Putamen (tissue), 1 donor: ENCODE measurements around the gene SORBS2.

ENCODE experiments used
- DNase-seq: peaks from one replicate; pipeline ENCODE4 v3.0.0-alpha.2; 2016; ENCODE audit warnings: low spot score

Gene SORBS2

DNA sequence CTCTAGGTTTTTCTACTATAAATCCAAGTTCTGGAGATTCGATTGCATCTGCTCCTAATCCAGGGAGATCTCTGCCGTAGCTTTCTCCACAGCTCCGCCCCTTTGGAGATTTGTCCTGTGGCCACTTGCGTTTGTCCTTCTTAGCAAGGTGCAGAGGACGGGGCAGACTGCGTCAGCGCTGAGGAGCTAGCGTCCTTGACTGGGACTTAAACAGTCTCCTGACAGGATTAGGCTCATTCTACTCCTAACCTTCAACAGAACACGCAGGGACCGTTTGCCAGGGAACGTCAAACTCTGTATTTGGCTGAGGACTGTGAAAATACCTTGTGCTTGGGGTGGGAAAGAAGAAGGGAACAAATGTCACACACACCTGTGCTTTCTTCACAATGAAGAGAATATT is 38.6 kb downstream of the SORBS2 start:
- no peak for DNase-seq

- DNase-seq = no peak
Observed at GRCh38 chr4:185772391-185773093, 39.5 kb downstream of the SORBS2 start.

DNA sequence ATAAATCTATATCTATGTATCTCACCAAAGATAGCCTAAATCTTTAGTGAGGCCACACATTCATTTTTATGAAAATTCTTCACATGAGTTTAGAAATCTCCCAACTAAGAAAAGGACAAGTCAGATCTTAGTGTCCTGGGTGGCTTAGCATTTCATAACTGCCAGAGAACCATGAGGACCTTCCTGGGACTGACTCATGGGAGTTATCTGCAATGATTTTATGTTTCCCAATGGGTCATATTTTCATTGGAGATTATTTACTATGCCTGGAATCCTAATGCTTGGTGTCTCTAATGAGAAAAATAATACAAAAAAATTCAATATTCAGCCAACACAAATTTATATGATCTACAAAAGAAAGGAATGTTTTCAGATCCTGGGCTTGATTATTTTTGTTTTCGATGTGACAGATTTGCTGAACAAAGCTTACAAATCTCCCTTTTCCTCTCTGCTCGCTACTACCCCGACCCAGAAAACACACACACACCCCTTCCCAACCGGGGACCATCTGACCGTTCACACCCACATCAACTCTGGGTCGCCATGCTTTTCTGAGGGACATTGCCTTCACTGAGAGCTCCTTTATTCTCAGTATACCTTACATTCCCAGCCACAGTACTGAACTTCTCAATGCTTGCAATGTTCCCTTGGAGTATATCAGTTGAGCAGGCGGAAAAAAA is 40.1 kb downstream of the SORBS2 start:
- DNase-seq = no peak

DNA sequence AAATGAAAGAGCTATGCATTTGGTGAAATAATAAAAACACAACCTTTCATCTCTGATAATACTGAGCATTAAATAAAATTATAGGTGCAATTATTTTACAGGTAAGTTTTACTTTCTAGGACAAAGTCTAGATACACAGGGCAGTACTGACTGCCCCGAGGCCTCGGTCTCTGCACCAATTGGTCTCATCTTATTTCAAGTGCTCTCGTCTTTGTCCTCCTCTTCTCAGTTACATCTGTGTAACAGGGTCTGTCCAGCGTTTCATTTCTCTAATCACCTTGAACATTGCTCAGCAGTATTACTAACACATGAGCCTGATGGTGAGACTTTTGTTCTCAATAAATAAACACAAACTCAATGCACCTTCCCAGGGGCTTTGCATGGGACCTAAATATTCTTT is 44.5 kb downstream of the SORBS2 start:
- no peak for DNase-seq

DNA sequence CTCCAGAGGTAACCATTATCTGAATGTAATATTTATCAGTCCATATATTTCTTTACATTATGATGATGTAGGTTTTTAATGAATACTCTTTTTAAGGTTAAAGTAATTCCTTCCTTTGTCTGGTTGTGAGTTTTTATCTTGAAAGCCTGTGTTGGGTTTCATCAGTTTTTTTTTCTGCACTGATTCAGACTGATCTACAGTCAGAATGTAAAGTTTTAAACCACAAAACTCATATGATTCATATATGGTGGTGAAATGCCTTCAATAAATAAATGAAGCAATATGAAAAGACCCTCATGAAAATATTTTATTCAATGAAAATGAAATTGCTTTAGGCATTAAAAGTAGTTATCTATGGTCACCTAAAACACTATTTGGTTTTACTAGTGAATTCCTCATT is 47.1 kb downstream of the SORBS2 start:
- DNase-seq = no peak

DNA sequence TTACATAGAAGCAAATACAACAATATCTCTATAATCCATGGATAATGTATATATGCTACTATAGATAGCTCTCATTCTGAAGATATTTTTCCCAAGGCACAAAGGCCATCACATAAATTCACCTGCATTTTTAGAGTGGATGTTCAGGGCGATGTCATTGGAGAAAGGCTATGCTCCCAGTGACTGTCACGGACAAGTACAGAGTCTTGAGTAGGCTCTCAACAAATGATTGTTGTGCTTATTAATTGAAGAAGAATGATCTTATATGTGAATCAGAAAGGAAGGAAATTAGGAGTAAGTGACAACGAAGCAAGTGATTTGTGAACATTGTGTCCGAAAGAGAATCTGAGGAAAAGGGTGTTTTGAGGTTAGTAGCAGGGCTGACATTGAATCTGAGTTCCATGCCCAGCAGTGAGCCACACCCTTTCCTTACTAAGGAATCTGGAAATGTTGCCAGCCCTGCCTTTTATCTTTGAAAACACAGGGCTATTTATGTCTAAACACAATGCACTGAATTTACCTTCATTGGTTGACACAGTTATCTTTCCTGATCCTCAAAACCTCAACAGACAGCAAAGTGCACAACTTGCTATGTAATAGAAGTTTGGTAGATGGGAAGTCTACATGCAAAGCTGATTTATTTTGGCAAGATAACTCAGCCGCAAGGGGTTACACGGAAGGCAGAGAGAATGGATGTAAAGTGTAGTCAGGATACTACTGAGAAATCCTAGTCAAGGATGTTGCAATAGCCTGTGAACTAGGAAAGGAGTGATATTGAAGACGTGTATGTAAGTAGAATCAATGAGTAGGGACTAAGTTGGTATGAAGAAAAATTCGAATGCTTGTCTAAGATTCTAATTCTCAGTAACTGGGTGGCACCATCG is 50.4 kb downstream of the SORBS2 start:
- DNase-seq = no peak

DNA sequence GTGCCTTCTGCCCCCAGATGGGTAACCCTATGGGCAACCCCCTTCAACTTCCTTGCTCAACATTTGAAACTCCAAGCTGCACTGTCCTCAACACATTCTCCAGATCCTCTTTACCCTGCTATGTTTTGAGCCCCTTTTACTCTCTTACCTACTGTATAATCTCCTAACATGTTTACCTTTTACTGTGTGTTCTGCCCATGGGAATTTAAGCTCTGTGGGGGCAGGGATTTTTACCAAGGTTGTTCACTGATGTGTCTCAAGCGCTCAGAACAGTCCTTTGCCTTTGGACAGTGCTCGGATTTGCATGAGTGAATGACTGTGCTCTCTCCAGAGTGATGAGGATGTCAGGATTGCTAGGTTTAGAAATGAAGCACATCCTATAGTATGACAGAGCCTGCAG is 53.2 kb downstream of the SORBS2 start:
- no peak for DNase-seq

DNA sequence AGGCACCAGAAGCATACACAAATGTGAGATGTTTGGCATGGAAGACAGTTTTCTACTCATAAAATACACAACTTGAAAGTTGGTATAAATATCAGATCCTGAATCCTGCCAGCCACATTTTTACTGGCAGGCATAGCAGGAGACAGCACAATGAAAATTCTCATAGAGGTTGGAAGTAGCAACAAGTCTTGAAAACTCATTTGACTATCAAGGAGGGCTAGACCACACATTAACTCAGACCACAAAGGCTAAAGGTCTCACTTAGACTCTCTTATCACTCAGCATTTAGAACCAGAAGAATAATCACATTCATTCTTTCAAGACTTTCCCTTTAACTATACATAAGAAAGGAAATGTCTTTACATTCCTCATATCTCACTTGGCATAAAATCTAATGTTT is 56.5 kb downstream of the SORBS2 start:
- no peak for DNase-seq

DNA sequence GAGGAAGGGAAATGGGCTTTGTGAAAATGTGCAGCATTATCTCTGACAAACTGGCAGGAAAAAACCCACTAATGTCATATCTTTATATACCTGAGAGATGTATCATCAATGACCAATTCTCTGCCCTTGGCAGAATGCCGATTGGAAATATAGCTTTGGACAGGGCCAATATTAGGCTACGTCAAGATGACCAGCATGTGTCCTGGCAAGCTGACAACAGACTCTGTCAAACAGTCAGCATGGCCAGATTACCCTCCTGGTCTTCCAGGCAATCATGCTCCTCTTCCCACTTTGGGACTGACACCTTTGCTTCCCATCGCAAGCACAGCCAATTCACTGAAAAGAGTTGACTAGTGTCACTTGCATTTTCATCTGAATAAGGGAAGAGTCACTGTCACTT is 57.0 kb downstream of the SORBS2 start:
- no peak for DNase-seq

DNA sequence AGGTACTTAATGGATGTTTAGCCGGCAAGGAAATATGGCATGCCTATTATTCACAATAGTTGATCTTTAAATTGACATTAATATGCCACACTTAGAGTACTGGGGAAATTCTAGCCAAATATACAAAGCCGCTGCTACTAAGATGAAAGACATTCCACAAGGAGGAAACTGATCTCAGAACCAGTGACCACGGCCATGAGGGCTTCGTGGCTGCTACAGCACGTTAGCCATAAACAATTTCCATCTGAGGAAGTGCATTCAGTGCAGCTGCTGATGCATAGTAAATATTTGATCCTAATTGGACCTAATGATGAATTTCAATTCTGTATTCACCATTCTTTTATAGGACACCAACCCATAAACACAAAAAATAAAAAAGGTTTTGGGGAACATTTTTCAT is 59.1 kb downstream of the SORBS2 start:
- no peak for DNase-seq

DNA sequence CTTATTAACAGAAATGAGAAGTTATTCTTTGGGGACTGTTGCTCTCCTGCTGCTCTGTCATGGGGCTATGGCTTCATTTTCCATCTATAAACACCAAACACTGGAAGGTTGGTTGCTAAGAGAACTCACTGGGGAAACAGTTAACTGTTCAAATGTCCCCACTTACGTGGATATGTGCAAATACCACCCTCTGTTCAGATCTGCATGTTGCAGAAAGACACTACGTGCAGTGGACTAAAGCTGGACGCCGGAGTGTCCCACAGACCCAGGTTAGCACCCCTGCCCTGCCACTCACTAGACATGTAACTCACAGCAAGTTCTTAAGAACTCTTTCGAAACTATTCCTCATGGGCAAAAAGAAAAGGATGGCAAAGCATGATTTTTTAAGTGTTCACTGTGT is 62.1 kb downstream of the SORBS2 start:
- DNase-seq = no peak

GRCh38 chr4:185748901-185749390 is 63.0 kb downstream of the SORBS2 start:
- no peak for DNase-seq

- DNase-seq = no peak
Observed at GRCh38 chr4:185745891-185746290, 66.1 kb downstream of the SORBS2 start.

GRCh38 chr4:185744946-185745345 is 67.0 kb downstream of the SORBS2 start:
- DNase-seq = no peak

GRCh38 chr4:185744488-185744862 is 67.5 kb downstream of the SORBS2 start:
- DNase-seq = no peak

GRCh38 chr4:185743722-185744487 is 68.1 kb downstream of the SORBS2 start:
- no peak for DNase-seq

- DNase-seq = no peak
Observed at GRCh38 chr4:185742766-185743165, 69.2 kb downstream of the SORBS2 start.

- no peak for DNase-seq
Observed at GRCh38 chr4:185741795-185742194, 70.2 kb downstream of the SORBS2 start.

GRCh38 chr4:185740471-185740873 is 71.5 kb downstream of the SORBS2 start:
- no peak for DNase-seq

DNA sequence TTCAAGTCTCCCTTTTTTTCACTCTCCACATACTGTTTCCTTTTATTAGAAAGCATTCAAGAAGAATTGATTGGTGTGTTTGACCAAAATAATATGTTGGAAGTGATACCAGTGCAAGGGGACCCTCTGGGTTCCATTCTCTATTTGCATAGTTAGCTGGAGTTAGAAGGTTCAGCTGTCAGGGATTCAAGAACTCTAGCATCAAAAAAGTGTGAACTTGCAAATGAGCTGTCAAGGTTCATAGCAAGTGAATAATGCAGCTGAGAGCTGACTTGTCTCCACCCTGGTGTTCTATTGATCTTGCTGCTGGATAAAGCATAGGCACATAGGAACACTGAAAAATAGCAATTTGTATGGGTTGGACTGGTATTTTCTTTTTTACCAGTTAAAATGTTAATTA is 73.2 kb downstream of the SORBS2 start:
- DNase-seq = no peak

DNA sequence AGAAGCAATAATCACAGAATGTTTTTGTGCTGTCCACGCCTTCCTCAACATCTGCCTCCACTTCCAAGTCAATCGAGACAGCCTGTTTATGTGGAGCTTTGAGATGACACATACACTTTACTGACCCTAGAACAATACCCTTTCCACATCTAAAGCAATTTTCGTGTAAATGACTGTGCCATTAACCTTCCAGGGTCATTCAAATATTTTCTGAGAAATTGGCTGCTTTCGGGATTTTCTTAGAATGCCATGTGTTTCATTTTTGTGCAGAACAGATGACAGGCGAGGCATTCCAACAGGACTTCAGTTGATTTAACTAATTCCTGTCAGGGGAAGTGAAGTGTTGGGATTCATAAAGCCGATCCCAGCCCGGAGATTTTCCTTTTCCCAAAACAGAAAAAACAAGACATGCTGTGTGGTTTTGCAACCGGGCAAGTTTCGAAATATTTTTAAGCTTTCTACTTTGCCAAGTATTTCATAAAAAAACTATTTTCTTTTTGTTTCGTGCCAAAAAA is 73.9 kb downstream of the SORBS2 start:
- DNase-seq = no peak
